PC-9 (cell line): ENCODE measurements around the gene PPFIBP1. TPM values are rescaled to one million over a fixed set of nuclear protein-coding genes. Genes with fewer than 3 reads are reported as not detected.

Experiments used
- BruUV-seq: library from RNA; stranded (reverse); fragments of 400-500 nt; replicated peaks from 2 replicates; lab custom pipeline; 2021; lab: Mats Ljungman, UMichigan
- CTCF ChIA-PET: fragments of 300-600 bp; sonication (Branson Sonifier 250); formaldehyde crosslinking; loops from one replicate; lab custom pipeline; 2022; ENCODE audit warnings: antibody characterized with exemption; lab: Charles Lee
- POLR2A ChIA-PET: fragments of 300-600 bp; sonication (Branson Sonifier 250); formaldehyde crosslinking; loops from one replicate; lab custom pipeline; 2022; ENCODE audit warnings: antibody characterized with exemption; ENCODE audit not compliant: unreplicated experiment; lab: Charles Lee
- DNase-seq, 2 experiments: peaks; one replicate each; pipeline versions ENCODE4 v3.0.0 to v3.0.0-alpha.2; 2015 to 2022; ENCODE audit warnings: mixed read lengths in 1 of 2
- H2AFZ ChIP-seq: fragments of 200-600 bp; sonication (generic); 2 replicates; pipeline ENCODE4 v1.8.1; 2017; ENCODE audit warnings: antibody characterized with exemption
- H3F3A ChIP-seq: fragments of 200-600 bp; sonication (generic); 2 replicates; pipeline ENCODE4 v1.8.1; 2017; ENCODE audit warnings: antibody characterized with exemption, mild to moderate bottlenecking, low read depth; ENCODE audit not compliant: insufficient read depth
- H3K27ac ChIP-seq: fragments of 200-600 bp; sonication (generic); 2 replicates; pipeline ENCODE4 v1.6.1; 2016; ENCODE audit warnings: mixed run types
- H3K27me3 ChIP-seq: fragments of 200-600 bp; sonication (generic); 2 replicates; pipeline ENCODE4 v1.6.1; 2016; ENCODE audit warnings: low read depth, mixed run types; ENCODE audit not compliant: insufficient read depth
- H3K36me3 ChIP-seq: fragments of 200-600 bp; sonication (generic); 2 replicates; pipeline ENCODE4 v1.6.1; 2016; ENCODE audit warnings: low read depth, mixed run types
- H3K4me1 ChIP-seq: fragments of 200-600 bp; sonication (generic); replicated peaks from 2 replicates; pipeline ENCODE4 v1.6.1; 2016; ENCODE audit warnings: mixed run types; ENCODE audit not compliant: insufficient read depth
- H3K4me2 ChIP-seq: fragments of 200-600 bp; sonication (generic); 2 replicates; pipeline ENCODE4 v1.6.1; 2017; ENCODE audit warnings: mixed run types
- H3K4me3 ChIP-seq: fragments of 200-600 bp; sonication (generic); 2 replicates; pipeline ENCODE4 v1.6.1; 2016; ENCODE audit warnings: mixed run types
- H3K79me2 ChIP-seq: fragments of 200-600 bp; sonication (generic); 2 replicates; pipeline ENCODE4 v1.6.1; 2017; ENCODE audit warnings: low read depth, mixed run types
- H3K9me2 ChIP-seq: fragments of 200-600 bp; sonication (generic); 2 replicates; pipeline ENCODE4 v1.8.1; 2017; ENCODE audit warnings: mild to moderate bottlenecking; ENCODE audit not compliant: insufficient read depth
- H3K9me3 ChIP-seq: fragments of 200-600 bp; sonication (generic); 2 replicates; pipeline ENCODE4 v1.8.1; 2016; ENCODE audit warnings: low read depth; ENCODE audit not compliant: insufficient read depth
- H4K20me1 ChIP-seq: fragments of 200-600 bp; sonication (generic); 2 replicates; pipeline ENCODE4 v1.8.1; 2017; ENCODE audit not compliant: insufficient read depth
- CTCF ChIP-seq: fragments of 200-600 bp; sonication (generic); conservative IDR thresholded peaks from 2 replicates; pipeline ENCODE4 v1.6.1; 2017; ENCODE audit warnings: mixed run types, antibody characterized with exemption, mild to moderate bottlenecking, moderate library complexity
- EZH2 ChIP-seq: fragments of 200-600 bp; sonication (generic); IDR thresholded peaks from 2 replicates; pipeline ENCODE4 v1.8.0; 2017; ENCODE audit warnings: antibody characterized with exemption, low read depth
- intact Hi-C: fragments of 100-400 bp; cut with micrococcal nuclease; formaldehyde crosslinking; loops from one replicate; pipeline ENCODE4 v1.10.0; 2022; ENCODE audit not compliant: unreplicated experiment
- total RNA-seq: library from RNA; stranded (reverse); gene quantifications from 2 replicates; pipeline ENCODE4 v1.2.3, GENCODE V29; 2021

PPFIBP1 gene
- total RNA-seq, 1 experiment from 2014 or later = 77.0 TPM

- H3K79me2 ChIP-seq = no peaks in the 10 kb centered on the region
- H3K4me3 ChIP-seq = no peak overlapping the region
- no peak overlapping the region for H2AFZ ChIP-seq
- no peaks in the 10 kb centered on the region for H3K9me3 ChIP-seq
- H3K27me3 ChIP-seq = no peaks in the 10 kb centered on the region
- no peaks in the 10 kb centered on the region for H3F3A ChIP-seq
- ChIA-PET POLR2A (no interaction called here), CTCF (no interaction called here)
- no peaks in the 10 kb centered on the region for H3K9me2 ChIP-seq
- DNase-seq = no peak
- no peaks in the 10 kb centered on the region for H4K20me1 ChIP-seq
- BruUV-seq = no TSS peak
- H3K36me3 ChIP-seq = no peaks in the 10 kb centered on the region
- H3K27ac ChIP-seq = no peak overlapping the region
- intact Hi-C loops = no loop called here
- no peak for TF ChIP-seq EZH2
- TF ChIP-seq CTCF = no peak
- no peaks in the 10 kb centered on the region for H3K4me1 ChIP-seq
- H3K4me2 ChIP-seq = no peak overlapping the region
Measured at GRCh38 chr12:27504507-27504906, 19.5 kb upstream of the PPFIBP1 start.

GRCh38 chr12:27505109-27505508 is 18.9 kb upstream of the PPFIBP1 start:
- Histone ChIP-seq H3K9me2 (no peaks in the 10 kb centered on the region), H4K20me1 (no peaks in the 10 kb centered on the region), H3F3A (no peaks in the 10 kb centered on the region), H3K79me2 (no peaks in the 10 kb centered on the region), H3K36me3 (no peaks in the 10 kb centered on the region), H3K4me1 (no peaks in the 10 kb centered on the region), H3K4me2 (no peak overlapping the region), H3K4me3 (no peak overlapping the region), H2AFZ (no peak overlapping the region), H3K9me3 (no peaks in the 10 kb centered on the region; the same call in 1 of the 2 replicates), H3K27ac (no peak overlapping the region), H3K27me3 (no peaks in the 10 kb centered on the region)
- POLR2A ChIA-PET = interaction anchor here (0.5 kb wide), 1 partner anchor 1584 kb away, joined by 8 read pairs; no protein-coding TSS in a partner anchor
- no peak for DNase-seq
- CTCF ChIA-PET = no interaction called here
- TF ChIP-seq EZH2 = no peak
- no peak for TF ChIP-seq CTCF
- BruUV-seq = no TSS peak
- intact Hi-C loops = no loop called here

GRCh38 chr12:27505761-27506160 is 18.2 kb upstream of the PPFIBP1 start:
- Histone ChIP-seq H4K20me1 (no peaks in the 10 kb centered on the region), H3K9me3 (no peaks in the 10 kb centered on the region; the same call in 1 of the 2 replicates), H3K27me3 (no peaks in the 10 kb centered on the region), H3K4me3 (no peak overlapping the region), H3K36me3 (no peaks in the 10 kb centered on the region), H3K27ac (no peak overlapping the region), H3K4me2 (no peak overlapping the region), H3K9me2 (no peaks in the 10 kb centered on the region), H3F3A (no peaks in the 10 kb centered on the region), H2AFZ (no peak overlapping the region), H3K4me1 (no peaks in the 10 kb centered on the region), H3K79me2 (no peaks in the 10 kb centered on the region)
- TF ChIP-seq EZH2 (no peak), CTCF (no peak)
- ChIA-PET CTCF (no interaction called here), POLR2A (interaction anchor here (0.5 kb wide), 1 partner anchor 1585 kb away, joined by 8 read pairs; no protein-coding TSS in a partner anchor)
- intact Hi-C loops = no loop called here
- no TSS peak for BruUV-seq
- no peak for DNase-seq
